ENCODE measurements around the gene KAZN. TPM values are rescaled to one million over a fixed set of nuclear protein-coding genes. Genes with fewer than 3 reads are reported as not detected.

KAZN gene
- total RNA-seq, 1 donor from 2014 or later: 11.6 TPM

DNA sequence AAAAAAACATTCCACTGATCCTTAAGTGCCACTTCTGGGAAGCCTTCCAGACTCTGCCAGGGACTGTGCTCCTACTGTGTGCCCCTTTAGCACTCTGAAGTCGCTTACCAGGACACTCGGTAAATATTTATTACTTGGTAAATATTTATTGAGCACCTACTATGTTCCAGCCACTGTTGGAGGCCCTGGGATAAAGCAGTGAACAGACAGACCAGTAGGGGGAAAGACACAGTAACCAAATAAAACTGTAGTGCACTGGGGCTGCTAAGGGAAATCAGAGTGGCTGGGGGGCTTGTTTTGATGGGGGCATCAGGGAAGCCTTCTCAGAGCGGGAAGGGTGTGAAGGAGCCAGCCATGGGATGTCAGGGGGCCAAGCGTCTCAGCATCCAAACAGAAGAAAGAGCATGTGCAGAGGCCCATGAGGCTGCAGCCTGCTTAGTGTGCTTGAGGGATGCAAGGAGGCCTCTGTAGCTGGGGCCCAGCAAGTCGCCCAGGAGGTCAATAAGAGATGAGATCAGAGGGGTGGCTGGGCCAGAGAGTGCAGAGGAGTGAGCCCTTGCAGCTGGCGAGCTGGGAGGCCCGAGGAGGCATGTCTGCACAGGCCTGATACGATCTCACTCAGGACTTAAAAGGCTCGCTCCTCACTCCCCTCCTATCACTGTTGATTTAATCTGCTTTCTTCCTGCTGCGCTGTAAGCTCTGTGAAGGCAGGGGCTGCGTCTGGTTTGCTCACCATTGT, 28.6 kb downstream of the KAZN start:
- Mint-ChIP-seq H3K4me3 (no peak overlapping the region), H3K36me3 (ENCODE audit: low read depth) (no peaks in the 10 kb centered on the region), H3K27ac (ENCODE audit: unreplicated experiment) (peak overlapping the region; percentile 90), H3K9me3 (peaks cover 2% of the 10 kb centered on the region), H3K27me3 (ENCODE audit: low read depth) (no peaks in the 10 kb centered on the region), H3K4me1 (peaks cover 47% of the 10 kb centered on the region)
- TF ChIP-seq, protein P1, sequence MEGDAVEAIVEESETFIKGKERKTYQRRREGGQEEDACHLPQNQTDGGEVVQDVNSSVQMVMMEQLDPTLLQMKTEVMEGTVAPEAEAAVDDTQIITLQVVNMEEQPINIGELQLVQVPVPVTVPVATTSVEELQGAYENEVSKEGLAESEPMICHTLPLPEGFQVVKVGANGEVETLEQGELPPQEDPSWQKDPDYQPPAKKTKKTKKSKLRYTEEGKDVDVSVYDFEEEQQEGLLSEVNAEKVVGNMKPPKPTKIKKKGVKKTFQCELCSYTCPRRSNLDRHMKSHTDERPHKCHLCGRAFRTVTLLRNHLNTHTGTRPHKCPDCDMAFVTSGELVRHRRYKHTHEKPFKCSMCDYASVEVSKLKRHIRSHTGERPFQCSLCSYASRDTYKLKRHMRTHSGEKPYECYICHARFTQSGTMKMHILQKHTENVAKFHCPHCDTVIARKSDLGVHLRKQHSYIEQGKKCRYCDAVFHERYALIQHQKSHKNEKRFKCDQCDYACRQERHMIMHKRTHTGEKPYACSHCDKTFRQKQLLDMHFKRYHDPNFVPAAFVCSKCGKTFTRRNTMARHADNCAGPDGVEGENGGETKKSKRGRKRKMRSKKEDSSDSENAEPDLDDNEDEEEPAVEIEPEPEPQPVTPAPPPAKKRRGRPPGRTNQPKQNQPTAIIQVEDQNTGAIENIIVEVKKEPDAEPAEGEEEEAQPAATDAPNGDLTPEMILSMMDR (conservative IDR thresholded peaks at IDR 0.05): no peak
- DNase-seq (ENCODE audit: low read depth, low spot score): no peak

DNA sequence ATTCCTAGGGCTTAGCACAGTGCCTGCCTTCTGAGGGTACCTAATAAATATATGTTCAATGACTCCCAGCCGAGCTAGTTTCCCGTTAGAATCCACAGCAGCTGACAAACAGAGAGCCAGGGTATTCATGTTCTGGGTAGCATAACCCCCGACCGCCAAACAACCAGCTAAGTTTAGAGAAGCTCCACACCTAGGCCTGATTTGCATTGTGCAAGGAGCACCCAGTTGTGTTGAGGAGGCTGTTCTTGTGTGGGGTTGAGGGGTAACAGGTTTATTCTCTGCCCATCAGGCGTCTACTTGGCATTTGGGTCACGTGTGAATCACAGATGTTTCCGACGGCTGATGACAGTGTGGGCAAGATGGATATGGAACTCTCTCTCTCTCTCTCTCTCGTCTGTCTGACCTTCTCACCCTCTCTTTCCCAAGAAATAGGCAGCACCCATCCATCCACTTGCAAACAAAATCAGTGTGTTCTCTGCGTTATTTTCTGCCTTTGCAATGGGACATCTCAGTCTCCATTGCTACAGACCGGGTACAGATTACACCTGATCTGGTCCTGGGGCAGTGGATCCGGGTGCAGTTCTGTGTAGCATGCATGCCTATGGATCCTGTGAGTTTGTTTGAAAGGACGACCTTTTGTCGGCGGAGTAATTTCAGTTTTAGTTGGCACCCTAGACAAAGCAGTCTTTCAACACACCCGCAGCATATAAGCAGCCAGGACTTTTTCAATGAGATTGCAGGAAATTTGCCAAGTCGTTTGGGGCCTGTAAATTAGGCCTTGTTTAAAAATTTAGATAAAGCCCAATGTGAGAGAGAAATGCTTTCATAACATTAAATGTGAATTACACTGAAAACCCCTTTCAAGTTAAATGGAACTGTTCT, 29.4 kb downstream of the KAZN start:
- Mint-ChIP-seq H3K4me3 (no peak overlapping the region), H3K36me3 (ENCODE audit: low read depth) (no peaks in the 10 kb centered on the region), H3K27ac (ENCODE audit: unreplicated experiment) (peak overlapping the region; percentile 90), H3K27me3 (ENCODE audit: low read depth) (no peaks in the 10 kb centered on the region), H3K9me3 (peaks cover 2% of the 10 kb centered on the region), H3K4me1 (peaks cover 47% of the 10 kb centered on the region)
- no peak for DNase-seq (ENCODE audit: low read depth, low spot score)
- TF ChIP-seq, protein P1 (conservative IDR thresholded peaks at IDR 0.05): no peak

DNA sequence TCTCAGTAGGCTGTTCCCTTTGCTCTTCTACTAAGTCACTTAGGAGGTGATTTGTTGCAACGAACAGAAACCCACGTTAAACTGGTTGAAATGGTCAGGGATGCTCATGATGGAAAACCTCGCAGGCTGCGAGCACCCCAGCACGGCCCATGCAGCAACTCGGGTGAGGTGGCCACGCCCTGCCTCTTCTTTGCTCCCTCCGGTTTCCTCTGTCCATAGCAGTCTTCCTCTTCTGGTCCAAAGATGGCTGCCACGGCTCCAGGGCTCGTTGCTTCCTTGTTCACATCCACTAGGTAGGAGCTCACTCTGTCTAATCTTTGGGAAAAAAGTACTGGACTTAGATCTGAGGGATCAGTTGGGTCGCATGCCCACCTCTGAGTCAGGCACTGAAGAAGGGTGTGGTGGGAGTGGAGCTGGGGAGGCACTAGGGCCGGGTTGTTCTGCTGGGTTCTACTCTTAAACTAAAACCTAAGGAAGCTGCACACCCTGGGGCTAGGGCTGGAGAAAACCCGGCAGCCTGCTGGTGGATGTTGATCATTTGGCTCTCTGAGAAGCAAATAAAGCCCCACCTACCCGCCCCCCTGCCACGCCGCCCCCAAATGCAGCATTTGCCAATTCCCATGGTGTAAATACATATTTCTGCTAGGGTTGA, 31.0 kb downstream of the KAZN start:
- H3K27ac Mint-ChIP-seq (ENCODE audit: unreplicated experiment): no peak overlapping the region
- TF ChIP-seq, protein P1 (conservative IDR thresholded peaks at IDR 0.05): no peak
- H3K27me3 Mint-ChIP-seq (ENCODE audit: low read depth): no peaks in the 10 kb centered on the region
- H3K4me1 Mint-ChIP-seq: peaks cover 59% of the 10 kb centered on the region
- H3K9me3 Mint-ChIP-seq: no peaks in the 10 kb centered on the region
- no peaks in the 10 kb centered on the region for H3K36me3 Mint-ChIP-seq (ENCODE audit: low read depth)
- H3K4me3 Mint-ChIP-seq: no peak overlapping the region
- DNase-seq (ENCODE audit: low read depth, low spot score): no peak

DNA sequence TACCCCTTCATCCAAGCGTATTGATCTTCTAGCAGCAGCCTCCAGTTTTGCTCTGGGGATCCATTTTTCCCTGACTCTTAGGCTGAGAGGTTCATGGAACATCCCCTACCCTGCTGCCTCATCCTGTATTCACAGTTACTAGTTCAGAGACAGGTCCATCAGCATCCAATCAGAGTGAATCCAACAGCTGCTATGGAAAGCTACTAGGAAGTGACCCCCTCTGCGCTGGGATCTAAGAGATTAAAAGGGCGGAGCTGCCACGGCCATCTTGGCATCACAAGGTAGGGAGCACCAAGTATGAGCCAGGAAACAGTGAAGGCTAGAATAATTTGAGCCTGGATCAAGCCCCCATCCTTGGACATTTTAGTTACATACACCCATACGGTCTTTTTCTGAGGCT, 32.5 kb downstream of the KAZN start:
- peaks cover 57% of the 10 kb centered on the region for H3K4me1 Mint-ChIP-seq
- no peak for DNase-seq (ENCODE audit: low read depth, low spot score)
- no peak overlapping the region for H3K27ac Mint-ChIP-seq (ENCODE audit: unreplicated experiment)
- H3K36me3 Mint-ChIP-seq (ENCODE audit: low read depth): no peaks in the 10 kb centered on the region
- no peaks in the 10 kb centered on the region for H3K27me3 Mint-ChIP-seq (ENCODE audit: low read depth)
- TF ChIP-seq, protein P1 (conservative IDR thresholded peaks at IDR 0.05): no peak
- H3K4me3 Mint-ChIP-seq: no peak overlapping the region
- no peaks in the 10 kb centered on the region for H3K9me3 Mint-ChIP-seq

DNA sequence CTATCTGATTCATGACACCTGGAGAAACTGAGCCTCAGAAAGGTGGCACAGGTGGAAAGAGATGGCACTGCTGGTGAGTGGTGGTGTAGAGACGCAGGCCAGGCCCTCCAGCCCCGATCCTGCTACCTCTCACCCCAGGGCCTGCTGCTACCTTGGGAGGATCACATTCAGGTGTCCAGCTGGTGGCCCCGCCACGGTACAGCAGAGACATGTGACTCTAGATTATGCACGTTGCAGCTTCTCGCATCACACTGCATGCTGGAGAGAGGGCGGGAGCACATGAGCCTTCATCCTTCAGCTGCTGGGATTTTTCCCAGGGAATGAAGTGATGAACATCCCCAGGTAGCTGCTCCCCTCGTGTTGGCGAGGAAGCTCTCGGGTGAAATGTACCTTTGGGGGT, 32.9 kb downstream of the KAZN start:
- TF ChIP-seq, protein P1 (conservative IDR thresholded peaks at IDR 0.05): no peak
- Mint-ChIP-seq H3K27me3 (ENCODE audit: low read depth) (no peaks in the 10 kb centered on the region), H3K4me1 (peaks cover 56% of the 10 kb centered on the region), H3K27ac (ENCODE audit: unreplicated experiment) (no peak overlapping the region), H3K36me3 (ENCODE audit: low read depth) (no peaks in the 10 kb centered on the region), H3K4me3 (no peak overlapping the region), H3K9me3 (no peaks in the 10 kb centered on the region)
- DNase-seq (ENCODE audit: low read depth, low spot score): no peak

Data from neural crest cell (in vitro differentiated cells).